ENCODE measurements around the gene ARHGAP4.

ARHGAP4 gene

DNA sequence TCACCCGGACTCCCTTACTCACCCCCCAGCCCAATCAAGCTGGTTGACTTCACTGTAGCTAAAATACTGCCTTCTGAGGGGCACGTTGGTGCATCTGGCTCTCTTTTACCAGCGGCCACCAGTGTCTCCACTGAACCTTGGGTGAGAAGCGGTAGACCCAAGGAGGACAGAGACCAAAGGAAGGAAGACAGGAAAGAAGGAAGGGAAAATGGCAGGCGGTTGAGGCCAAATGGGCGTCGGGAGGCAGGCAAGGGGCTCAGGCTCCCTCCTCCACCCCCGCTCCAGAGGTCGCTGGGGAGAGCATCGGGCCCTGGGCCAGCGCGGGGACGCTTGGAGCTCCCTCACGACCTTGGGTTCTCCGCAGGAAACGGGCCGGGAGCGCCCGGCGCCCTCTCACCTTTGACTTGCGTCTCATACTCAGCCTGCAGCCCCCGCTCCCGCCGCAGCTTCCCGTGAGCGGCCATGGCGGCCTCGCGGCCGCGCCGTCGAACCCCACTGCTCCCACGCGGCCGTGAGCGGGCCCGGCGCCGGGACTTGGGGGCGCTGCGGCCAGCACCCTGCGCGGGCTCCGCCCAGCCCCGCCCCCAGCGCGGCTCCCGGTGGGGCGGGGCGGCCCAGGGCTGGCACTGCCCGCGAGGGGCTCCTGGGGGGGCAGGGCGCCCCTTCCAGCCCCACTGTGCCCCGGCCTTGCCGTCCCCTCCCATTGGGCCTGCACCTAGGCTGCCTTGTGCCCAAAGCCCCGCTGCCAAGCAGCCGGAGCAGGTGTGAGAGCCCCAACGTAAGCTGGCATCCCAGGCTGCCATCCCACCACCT, at the start of gene ARHGAP4:
ARHGAP4 (minus strand) TSS at position 526 of the 813 bp plus-strand sequence; CDS start at position 464, 62 bp downstream.
- DNase-seq: no peak

DNA sequence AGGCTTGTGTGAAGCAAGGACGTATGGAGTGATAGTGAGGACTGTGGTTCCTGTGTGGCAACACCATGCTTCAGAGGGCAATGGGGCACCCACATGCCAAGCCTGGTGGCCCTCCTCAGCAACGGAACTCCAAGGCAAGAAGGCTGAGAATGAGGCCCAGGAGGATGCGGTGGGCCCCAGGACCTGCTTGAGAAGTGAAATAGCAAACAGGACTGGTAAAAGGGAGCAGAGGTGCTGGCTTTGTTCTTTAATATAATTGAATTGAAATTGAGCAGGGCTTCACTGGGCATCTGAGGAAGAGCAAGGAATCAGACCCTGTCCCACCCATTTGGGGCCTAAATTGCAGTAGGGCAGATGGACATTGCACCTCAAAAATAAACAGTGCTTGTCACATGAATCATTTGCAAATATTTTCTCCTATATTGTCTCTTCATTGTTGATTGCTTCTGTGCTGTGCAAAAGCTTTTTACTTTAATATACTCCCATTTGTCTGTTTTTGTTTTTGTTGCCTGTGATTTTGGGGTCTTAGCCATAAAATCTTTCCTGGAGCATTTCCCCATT, 48.7 kb upstream of the ARHGAP4 start:
- no peak for DNase-seq

- no peak for DNase-seq
Observed at GRCh38 chrX:153974003-153974725, 48.1 kb upstream of the ARHGAP4 start.

DNA sequence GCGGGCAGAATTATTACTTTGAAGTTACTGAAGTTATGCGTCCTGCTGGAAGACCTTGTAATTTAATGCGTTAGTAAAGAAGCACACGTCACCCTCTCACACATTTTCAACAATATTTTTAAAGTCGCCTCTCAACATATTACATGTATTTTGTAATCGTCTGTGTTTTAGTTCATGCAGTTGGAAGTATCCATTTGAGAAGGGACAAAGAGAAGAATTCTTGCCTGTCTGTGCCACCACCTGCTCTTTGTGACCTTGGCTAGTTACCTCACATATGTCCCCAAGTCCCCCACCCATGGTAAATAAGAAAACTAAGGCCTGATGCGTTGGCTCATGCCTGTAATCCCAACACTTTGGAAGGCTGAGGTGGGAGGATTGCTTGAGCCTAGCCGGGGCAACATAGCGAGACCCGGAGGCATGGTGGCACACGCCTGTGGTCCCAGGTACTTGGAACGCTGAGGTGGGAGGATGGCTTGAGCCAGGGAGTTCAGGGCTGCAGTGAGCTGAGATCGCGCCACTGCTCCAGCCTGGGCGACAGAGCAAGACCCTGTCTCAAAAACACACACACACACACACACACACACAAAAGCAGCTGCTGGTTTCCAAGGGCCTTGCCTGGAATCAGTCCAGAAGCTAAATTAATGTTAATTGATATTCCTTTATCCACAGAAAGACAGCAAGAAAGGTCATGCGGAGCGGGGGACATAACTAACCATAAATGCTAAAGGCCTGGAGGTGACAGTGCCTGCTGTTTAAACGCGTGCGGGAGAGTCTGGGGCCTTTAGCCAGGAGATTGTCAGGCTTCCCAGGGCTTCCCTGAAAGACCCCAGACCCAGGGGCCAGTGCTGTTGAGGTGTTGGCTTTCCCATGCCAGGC, 47.3 kb upstream of the ARHGAP4 start:
- no peak for DNase-seq

DNA sequence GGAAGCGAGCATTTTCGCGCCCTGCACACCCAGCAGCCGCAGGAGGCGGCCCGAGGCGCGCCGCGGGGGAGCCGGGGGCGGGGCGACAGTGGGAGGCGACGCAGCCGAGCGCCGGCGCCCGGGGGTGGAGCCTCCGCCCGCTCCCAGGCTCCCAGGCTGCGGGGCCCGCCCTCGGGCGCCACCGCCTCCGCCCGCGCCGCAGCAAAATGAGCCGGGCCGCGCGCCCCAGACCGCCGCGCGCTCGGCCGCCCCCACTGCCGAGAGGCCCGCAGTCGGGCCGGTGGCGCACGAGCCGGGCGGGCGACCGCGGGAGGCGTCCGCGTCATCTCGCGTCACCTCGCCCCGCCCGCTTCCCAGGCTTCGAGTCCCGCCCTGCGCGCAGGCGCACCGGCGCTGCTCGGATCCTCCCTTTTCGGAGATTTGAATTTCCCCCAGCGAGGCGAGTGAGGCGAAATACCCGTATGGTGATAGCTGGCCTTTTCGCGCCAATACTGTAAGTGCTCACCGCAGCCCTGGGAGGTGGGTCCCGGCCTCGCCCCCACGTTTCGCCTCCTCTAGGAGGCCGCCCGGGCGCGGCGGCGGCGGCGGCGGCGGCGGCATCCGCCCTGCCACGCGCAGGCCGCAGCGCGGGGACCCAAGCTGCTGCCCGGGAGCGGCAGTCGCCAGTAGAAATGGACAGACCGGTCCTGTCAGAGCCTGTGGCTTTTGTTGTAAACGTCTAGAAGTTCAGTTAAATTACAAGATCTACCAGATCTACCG, 46.5 kb upstream of the ARHGAP4 start, which contains the start of gene TMEM187:
TMEM187 (plus strand) TSS at position 387 of the 759 bp plus-strand sequence. CDS start 9,309 bp downstream, outside the sequence.
- peak; percentile 80 for DNase-seq

- peak; percentile 80 for DNase-seq
Observed at GRCh38 chrX:153971450-153972367, 45.6 kb upstream of the ARHGAP4 start, which contains the start of gene HCFC1. TSS of gene HCFC1 (minus strand) at chrX:153971818. CDS start at chrX:153970840, 978 bp downstream.

GRCh38 chrX:153971124-153971449, 45.0 kb upstream of the ARHGAP4 start:
- DNase-seq: peak; percentile 76

DNA sequence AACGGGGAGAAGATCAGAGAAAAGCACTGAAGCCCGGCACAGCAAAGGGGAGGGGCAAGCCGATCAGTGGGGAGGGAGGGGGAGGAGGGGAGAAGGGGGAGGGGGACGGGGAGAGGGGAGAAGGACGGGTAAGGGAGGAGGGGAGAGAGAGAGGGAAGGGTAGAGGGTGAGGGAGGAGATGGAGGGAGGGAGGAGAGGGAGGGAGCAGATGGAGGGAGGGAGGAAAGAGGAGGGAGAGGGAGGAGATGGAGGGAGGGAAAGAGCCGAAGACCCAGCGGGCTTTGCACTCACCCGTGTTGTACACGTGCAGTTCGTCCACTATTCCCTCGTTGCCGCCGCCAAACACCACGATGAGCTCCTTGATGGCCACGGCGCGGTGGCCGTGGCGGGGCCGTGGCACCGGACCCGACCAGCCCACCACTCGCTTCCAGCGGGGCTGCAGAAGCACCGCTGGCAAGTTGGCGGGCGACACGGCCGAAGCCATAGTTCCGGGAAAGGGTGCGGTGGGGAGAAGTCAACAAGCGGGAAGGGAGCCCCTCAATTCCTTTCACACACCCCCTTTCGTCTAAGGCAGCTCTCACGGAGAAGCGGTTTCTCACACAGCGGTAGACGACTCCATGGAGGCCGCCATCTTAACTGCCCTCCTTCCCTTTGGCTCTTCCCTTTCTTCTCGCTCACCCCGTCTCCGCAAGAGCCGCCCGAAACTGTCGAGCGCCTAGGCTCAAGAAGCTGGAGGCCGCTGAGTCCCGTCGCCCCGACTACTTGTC, 44.5 kb upstream of the ARHGAP4 start:
- DNase-seq: peak; percentile 50

- no peak for DNase-seq
Observed at GRCh38 chrX:153969904-153970356, 43.9 kb upstream of the ARHGAP4 start.

- DNase-seq: no peak
Observed at GRCh38 chrX:153969125-153969903, 43.2 kb upstream of the ARHGAP4 start.

DNA sequence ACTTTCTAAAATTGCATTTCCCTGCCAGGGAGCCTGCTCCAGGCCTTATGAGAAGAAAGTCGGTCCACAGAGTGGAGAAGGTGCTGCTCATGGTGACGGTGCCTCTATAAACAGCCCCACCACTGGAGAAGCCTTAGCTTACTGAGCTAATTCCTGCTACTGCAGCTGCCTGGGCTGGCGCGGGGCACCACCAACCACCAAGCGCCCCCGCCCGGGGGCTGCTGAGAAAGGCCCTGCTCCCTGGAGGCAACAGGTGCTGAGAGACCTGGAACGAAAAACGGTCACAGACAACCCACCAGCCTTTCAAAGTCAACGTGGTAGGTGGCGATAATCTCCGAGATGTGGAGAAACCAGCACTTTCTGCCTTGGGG, 42.7 kb upstream of the ARHGAP4 start:
- no peak for DNase-seq

DNA sequence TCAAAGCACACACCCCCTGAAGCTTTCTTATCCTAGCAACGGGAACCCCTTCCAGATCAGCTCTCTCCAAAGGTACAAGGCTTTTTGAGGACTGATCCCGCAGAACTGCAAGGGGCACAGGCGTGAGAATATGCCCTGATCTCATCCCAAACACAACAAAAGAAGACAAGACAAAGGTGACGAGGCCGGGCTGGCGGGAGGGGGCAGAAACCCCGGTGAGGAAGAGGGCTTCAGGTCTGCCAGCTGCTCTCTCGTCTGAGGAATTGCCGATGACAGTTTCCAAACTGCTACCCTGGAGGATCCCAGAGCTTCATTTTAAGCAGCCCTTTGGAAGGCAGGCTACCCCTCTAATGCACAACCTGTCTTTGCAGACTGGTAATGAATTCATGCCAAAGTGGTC, 42.2 kb upstream of the ARHGAP4 start:
- DNase-seq: no peak

DNA sequence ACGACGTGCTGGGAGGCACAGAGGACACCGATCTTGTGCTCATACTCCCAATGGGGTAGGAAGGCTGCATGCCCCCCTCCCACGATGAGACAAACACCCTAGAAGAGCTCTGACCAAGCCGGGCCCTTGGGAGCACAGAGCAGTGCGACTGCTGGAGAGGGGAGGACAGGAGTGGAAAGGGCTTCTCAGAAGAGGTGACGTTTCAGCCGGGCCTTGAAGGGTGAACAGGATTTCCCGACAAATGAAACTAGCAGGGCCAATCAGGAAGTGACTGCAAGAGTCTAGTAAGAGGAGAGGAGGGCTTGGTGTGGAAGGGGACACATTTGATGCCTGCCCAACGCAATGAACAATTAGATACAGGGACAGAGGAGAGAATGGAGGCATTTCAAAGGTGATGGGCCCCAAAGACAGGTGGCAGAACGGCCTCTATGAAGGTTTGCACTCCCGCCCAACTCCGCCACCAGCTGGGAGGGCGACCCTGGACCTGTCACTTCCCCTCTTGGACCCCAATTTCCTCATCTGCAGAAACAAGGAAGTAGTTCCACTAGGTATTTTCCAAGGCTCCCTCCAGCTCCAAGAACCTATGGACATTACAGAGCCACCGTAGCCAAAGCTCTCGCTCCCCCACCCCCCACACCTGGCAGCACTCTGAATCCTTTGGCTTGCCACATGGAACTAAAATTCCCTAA, 41.6 kb upstream of the ARHGAP4 start:
- DNase-seq: no peak

DNA sequence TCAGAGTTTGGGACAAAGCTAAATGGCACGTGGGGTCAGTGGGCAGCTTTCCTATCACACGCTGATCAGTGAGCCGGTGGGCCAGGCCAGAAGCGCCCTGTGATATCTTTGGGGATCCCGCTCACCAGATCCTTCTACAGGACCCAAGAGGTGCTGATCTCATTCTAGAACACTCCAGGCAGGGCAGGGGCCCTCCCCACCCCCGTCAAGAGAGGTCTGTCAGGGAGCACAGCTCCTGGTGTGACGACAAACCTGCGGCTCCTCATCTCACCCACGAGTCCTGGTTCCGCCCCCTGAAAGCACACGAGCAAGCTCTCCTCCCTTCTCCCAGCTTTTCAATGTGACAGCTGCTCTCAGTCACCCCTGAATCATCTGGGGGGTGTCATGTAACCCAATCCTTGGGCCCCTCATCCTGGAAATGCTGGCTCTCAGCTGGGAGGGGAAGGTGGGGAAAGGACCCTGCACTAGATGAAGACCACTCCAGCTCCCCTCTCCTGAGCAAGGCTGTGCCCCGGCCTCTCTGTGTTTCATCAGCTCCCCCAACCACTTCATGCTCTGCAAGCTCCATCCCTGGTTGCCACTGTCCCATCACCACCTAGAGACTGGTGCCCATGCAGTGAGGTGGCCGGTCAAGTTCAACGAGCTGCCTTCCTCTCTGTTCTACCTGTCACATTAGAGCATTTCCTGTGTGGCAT, 40.9 kb upstream of the ARHGAP4 start:
- no peak for DNase-seq

GRCh38 chrX:153966283-153966688, 40.2 kb upstream of the ARHGAP4 start:
- DNase-seq: no peak

- DNase-seq: no peak
Observed at GRCh38 chrX:153965406-153965805, 39.3 kb upstream of the ARHGAP4 start.

DNA sequence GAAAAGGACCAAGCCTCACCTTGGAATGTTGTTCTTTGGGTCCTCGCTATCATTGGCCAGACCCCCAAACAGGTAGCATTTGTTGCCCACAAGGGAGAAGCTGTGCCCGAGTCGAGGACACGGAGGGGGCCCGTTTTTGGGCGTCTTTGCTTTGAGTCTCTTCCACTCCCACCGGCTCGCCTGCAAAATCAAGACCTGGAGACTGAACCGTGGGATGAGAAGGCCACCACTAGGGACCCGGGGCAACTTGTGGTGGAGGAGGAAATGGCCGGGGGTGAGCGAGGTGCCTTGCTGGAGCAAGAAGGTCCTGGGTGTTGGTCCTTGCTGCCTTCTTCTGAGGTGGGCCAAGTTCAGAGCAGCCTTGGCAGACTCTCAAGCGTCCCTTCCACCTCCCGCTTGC, 38.0 kb upstream of the ARHGAP4 start:
- DNase-seq: no peak

DNA sequence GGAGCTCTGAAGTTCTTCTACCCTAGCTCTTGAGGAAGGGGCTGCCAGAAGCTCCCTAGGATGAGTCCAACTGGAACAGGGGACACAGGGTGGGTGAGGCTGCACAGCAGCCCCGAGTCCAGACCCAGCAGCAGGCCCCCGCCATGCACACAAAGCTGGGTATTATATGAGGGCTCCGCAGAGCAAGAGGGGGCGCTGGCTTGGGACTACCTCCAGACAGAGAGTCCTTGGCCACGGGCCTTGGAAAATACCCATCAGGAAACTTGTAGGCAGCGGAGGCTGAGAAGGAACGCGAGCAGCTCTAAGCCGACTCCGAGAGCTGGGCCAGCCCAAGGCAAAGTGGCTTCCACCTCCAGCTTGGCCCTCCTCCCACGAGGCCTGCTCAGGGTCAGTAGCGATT, 37.5 kb upstream of the ARHGAP4 start:
- DNase-seq: no peak
